Right lobe of liver (tissue), 6 donors: Measurements from ENCODE around the gene CDC20. TPM values are rescaled to one million over a fixed set of nuclear protein-coding genes. Genes with fewer than 3 reads are reported as not detected.

Source experiments
- ATAC-seq, 4 donors: fragments of 200-7000 bp; cut with Tn5 transposase; one replicate each; pipeline ENCODE4 v1.9.1; 2020; ENCODE audit warnings: mild to moderate bottlenecking in 4 of 4, moderate library complexity in 4 of 4
- DNase-seq, 3 donors: peaks; one replicate each; pipeline ENCODE4 v3.0.0-alpha.2; 2020
- H3K27ac ChIP-seq, 3 donors: fragments of 200-600 bp; one replicate each; pipeline ENCODE4 v1.8.0; 2022
- H3K27me3 ChIP-seq, 2 donors: fragments of 200-600 bp; one replicate each; pipeline ENCODE4 v1.8.0; 2022
- H3K36me3 ChIP-seq, 4 donors: fragments of 200-600 bp; sonication (generic) in 1 of 4; one replicate each; pipeline versions ENCODE4 v1.5.1 to v1.8.0; 2017 to 2022; ENCODE audit warnings: control low read depth in 1 of 4
- H3K4me1 ChIP-seq, 4 donors: fragments of 200-600 bp; sonication (generic) in 1 of 4; one replicate each; pipeline versions ENCODE4 v1.5.1 to v1.8.0; 2017 to 2022; ENCODE audit warnings: control low read depth in 1 of 4
- H3K4me3 ChIP-seq, 3 donors: fragments of 200-600 bp; one replicate each; pipeline ENCODE4 v1.8.0; 2022
- H3K9me3 ChIP-seq, 4 donors: fragments of 200-600 bp; sonication (generic) in 1 of 4; one replicate each; pipeline versions ENCODE4 v1.5.1 to v1.8.0; 2017 to 2022; ENCODE audit warnings: control low read depth in 1 of 4
- CTCF ChIP-seq, 4 donors: fragments of 200-600 bp in 3 of 4; fragments of 450-650 bp in 1 of 4; IDR thresholded peaks; one replicate each; pipeline versions ENCODE4 v1.5.1 to v1.8.0; 2016 to 2022; ENCODE audit warnings: antibody characterized with exemption in 4 of 4, mild to moderate bottlenecking in 2 of 4
- POLR2A ChIP-seq: fragments of 450-650 bp; IDR thresholded peaks from one replicate; pipeline ENCODE4 v1.6.1; 2017; ENCODE audit warnings: antibody characterized with exemption, mild to moderate bottlenecking
- WGBS: methylation state at CpG from one replicate; pipeline ENCODE4 v1.1.6; 2018; ENCODE audit warnings: low coverage, low lambda C conversion rate; ENCODE audit not compliant: insufficient coverage; ENCODE audit errors: missing lambda C conversion rate; 5-methylcytosine and 5-hydroxymethylcytosine counted together
- intact Hi-C, 2 donors: fragments of 100-400 bp; cut with DNase I; formaldehyde crosslinking; loops; one replicate each; pipeline versions ENCODE4 v1.11.2 to v1.14.1; 2022
- total RNA-seq, 6 experiments: library from RNA; depleted of rRNA in 2 of 6; stranded (reverse); fragments of >200 nt in 2 of 6; fragmentation: NEBNext Ultra II Directional in 3 of 6; extraction: Animal tissue kit (Norgen Biotek cat#: 25700) in 3 of 6; gene quantifications; one replicate each; pipeline versions ENCODE4 v1.1.0 to v1.2.4, GENCODE V29; 2016 to 2023
- donor health status: DM: no; HTN: yes; CAD: no.
- donor health status: DM: no; HTN: no; CAD: no.
- donor health status: DM: no; HTN: no; CAD: no.
- donor health status: DM: no; HTN: yes; CAD: no.
- donor health status: DM: no; HTN: yes; CAD: no.

Gene CDC20
- total RNA-seq, 6 experiments from 2014 or later: 0.49 to 5.3 (median 2.3) TPM; not detected in 1

GRCh38 chr1:43370564-43370963 is 11.8 kb downstream of the CDC20 start:
- H3K36me3 ChIP-seq: no peaks in the 10 kb centered on the region
- DNase-seq: no peak
- intact Hi-C loops: no loop called here
- no peak for ATAC-seq
- H3K27ac ChIP-seq: no peak overlapping the region
- peaks cover 0 to 31% (median 7%) of the 10 kb centered on the region in 4 donors for H3K4me1 ChIP-seq
- no peaks in the 10 kb centered on the region for H3K27me3 ChIP-seq
- TF ChIP-seq CTCF (IDR thresholded peaks at IDR 0.05) (no peak), POLR2A (no peak)
- WGBS: 89% methylated on average over 4 of the region's 4 CpGs
- no peak overlapping the region for H3K4me3 ChIP-seq
- H3K9me3 ChIP-seq: no peaks in the 10 kb centered on the region

GRCh38 chr1:43372172-43372571 is 13.4 kb downstream of the CDC20 start:
- Histone ChIP-seq H3K36me3 (no peaks in the 10 kb centered on the region), H3K27ac (no peak overlapping the region)

GRCh38 chr1:43373066-43373940 is 14.5 kb downstream of the CDC20 start:
- Histone ChIP-seq H3K9me3 (no peaks in the 10 kb centered on the region), H3K27me3 (no peaks in the 10 kb centered on the region), H3K36me3 (no peaks in the 10 kb centered on the region), H3K4me1 (peaks cover 0 to 23% (median 3%) of the 10 kb centered on the region in 4 donors), H3K4me3 (no peak overlapping the region), H3K27ac (no peak overlapping the region)
- intact Hi-C loops: no loop called here
- DNase-seq (peak in 2 of 3 donors; percentile 32 to 73), ATAC-seq (peak; percentile 45 to 87 (median 64))
- 47% methylated on average over 4 of the region's 4 CpGs for WGBS
- TF ChIP-seq CTCF (IDR thresholded peaks at IDR 0.05): no peak
- no peak for TF ChIP-seq POLR2A

More at GRCh38 chr1:43372172-43372571, 13.4 kb downstream of the CDC20 start:
- ATAC-seq (no peak), DNase-seq (no peak)
- no peak for TF ChIP-seq POLR2A
- TF ChIP-seq CTCF (IDR thresholded peaks at IDR 0.05): no peak
- intact Hi-C loops: no loop called here
- peaks cover 0 to 25% (median 4%) of the 10 kb centered on the region in 4 donors for H3K4me1 ChIP-seq
- no peaks in the 10 kb centered on the region for H3K27me3 ChIP-seq
- H3K9me3 ChIP-seq: no peaks in the 10 kb centered on the region
- WGBS: 100% methylated on average over 5 of the region's 5 CpGs
- no peak overlapping the region for H3K4me3 ChIP-seq

- 96% methylated on average over 7 of the region's 7 CpGs for WGBS
- Histone ChIP-seq H3K4me1 (peaks cover 0 to 15% (median 0%) of the 10 kb centered on the region in 4 donors), H3K27ac (no peak overlapping the region), H3K4me3 (no peak overlapping the region), H3K9me3 (no peaks in the 10 kb centered on the region), H3K27me3 (no peaks in the 10 kb centered on the region), H3K36me3 (peaks cover 0 to 2% (median 0%) of the 10 kb centered on the region in 4 donors)
- DNase-seq (no peak), ATAC-seq (no peak)
- TF ChIP-seq POLR2A (no peak), CTCF (IDR thresholded peaks at IDR 0.05) (no peak)
- intact Hi-C loops: no loop called here
These were observed 18.0 kb downstream of the CDC20 start for GRCh38 chr1:43376723-43377235.
